Measurements from ENCODE around the gene LBX2.

DNA sequence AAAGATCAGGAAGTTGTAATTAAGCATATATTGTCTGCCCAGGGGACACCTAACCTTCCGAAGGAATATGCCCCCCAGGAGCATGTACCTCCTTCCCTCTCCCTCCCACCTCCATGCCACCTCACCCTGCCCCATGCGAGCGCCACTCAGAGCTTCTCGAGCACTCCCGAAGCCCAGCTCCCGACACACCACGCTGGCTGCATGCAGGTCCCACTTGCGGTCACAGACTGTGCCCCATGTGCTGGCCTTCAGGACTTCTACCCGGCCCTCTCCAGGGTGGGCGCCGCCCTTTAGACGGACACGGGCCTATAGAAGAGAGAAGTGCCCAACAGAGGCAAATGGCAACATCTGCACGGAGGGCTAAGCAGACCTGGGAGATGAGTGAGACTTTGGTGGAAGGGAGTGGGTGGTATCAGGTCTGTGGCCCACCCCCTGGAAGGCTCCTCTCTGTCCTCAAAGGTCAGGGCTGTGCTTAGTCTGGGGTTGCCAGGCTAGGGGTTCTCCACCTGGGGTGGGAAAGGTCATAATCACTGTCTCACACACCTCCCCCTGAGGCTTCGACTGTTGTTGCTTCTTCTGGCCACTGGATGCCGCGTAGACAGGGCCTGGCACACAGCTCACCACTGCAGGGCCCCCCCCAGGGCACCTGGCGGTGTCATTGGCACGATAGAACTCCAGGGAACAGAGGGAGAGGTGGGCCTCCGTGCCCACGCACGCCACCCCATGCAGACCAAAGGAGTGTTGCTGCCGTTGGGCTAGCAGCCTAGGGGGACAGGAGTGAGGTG lies 37.0 kb upstream of the LBX2 start:
- no peak for TF ChIP-seq POLR2AphosphoS5 (IDR thresholded peaks at IDR 0.05)
- TF ChIP-seq EP300 (IDR thresholded peaks at IDR 0.05): no peak
- TF ChIP-seq, protein P1, sequence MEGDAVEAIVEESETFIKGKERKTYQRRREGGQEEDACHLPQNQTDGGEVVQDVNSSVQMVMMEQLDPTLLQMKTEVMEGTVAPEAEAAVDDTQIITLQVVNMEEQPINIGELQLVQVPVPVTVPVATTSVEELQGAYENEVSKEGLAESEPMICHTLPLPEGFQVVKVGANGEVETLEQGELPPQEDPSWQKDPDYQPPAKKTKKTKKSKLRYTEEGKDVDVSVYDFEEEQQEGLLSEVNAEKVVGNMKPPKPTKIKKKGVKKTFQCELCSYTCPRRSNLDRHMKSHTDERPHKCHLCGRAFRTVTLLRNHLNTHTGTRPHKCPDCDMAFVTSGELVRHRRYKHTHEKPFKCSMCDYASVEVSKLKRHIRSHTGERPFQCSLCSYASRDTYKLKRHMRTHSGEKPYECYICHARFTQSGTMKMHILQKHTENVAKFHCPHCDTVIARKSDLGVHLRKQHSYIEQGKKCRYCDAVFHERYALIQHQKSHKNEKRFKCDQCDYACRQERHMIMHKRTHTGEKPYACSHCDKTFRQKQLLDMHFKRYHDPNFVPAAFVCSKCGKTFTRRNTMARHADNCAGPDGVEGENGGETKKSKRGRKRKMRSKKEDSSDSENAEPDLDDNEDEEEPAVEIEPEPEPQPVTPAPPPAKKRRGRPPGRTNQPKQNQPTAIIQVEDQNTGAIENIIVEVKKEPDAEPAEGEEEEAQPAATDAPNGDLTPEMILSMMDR (IDR thresholded peaks at IDR 0.05): no peak
